Limb (tissue), 2 donors: ENCODE measurements around the gene AGBL4.

ENCODE experiments used
- DNase-seq, 2 donors: peaks; one replicate each; pipeline ENCODE4 v3.0.0-alpha.2; 2016; ENCODE audit errors: extremely low spot score in 2 of 2

The AGBL4 gene

DNA sequence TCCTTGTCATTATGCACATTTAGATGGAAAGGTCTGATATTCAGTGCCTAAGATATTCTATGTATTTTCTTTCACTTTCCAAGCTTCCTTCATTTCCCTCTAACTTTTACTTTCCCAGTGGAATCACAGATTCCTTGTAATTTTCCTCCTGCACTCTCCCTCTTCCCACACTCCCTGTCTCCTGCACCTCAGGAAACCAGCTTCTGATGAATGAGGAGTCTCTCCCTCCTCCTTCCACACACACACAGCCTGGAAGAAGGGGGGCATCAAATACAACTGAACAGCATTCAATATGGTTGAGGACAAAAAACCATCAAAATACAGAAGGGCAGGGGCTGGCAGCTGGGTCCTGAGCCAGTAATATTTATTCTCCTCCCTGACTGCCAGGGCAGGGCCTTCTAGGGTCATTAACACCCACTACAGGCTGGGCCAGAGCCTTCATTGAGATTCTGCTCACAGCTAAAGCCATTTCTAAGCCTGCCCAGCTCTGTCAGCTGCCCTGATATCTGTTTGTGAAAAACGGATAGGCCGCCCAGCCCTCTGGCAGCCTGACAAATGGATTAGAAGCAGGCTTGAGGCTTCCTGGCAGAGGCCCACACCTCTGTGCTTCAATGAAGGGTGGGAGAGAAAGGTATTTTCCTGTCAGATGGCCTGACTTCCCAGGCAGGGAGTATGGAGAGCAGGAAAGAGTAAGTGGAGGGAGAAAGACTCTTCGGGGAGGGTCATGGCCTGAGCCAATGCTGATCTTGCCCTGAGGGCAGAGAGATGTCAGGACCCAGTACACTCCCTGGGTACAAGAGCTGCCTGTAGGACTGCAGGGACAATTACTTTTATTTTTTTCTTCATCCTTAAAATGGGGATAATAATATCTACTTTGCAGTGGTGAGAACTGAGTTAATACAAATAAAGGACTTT lies 1412.9 kb downstream of the AGBL4 start:
- peak in 1 of 2 donors; percentile 62 for DNase-seq

DNA sequence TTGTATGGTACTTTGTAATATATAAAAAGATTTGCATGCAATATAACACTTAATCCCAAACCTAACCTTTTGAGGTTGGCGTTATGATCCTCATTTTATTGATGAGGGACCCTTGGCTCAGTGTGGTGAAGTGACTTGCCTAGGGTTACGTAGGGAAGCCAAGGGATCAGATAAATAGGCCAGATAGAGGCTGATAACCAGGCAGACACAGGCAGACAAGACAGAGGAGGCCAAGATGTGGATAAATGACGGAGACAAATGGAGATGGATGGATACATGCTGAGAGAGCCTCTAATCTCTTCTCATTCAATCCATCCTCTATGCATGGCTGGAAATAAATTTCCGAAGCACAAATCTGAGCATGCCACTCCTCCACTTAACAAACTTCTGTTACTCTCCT lies 1414.9 kb downstream of the AGBL4 start:
- DNase-seq: no peak

DNA sequence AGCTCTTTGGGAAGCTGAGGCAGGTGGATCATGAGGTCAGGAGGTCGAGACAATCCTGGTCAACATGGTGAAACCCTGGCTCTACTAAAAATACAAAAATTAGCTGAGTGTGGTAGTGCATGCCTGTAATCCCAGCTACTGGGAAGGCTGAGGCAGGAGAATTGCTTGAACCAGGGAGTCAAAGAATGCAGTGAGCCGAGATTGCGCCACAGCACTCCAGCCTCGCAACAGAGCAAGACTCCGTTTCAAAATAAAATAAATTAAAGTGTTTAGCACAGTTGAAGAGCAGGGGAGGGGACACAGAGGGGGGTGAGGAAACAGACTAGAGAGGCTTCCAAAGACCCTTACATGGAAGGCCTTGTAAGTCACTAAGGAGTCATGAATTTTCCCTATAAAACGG lies 1420.5 kb downstream of the AGBL4 start:
- DNase-seq: no peak

- DNase-seq: no peak
These were observed 1421.4 kb downstream of the AGBL4 start for GRCh38 chr1:48602349-48602748.

DNA sequence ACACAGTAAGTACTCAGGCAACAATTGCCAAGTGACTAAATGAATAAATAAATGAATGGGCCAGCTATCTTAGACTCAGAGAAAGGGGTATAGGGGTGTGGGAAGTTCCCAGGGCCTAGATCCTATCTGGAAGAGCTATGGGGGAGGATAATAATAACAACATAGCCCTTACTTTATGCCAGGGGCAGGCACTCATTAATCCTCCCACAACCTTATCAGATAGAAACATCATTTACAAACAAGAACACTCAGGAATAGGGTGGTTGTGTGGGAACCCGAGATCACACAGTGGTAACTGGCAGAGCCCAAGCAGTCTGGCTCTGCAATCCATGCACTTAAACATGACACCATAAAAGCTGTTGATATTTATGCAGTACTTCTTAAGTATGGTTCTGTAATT lies 1423.6 kb downstream of the AGBL4 start:
- no peak for DNase-seq

- no peak for DNase-seq
These were observed 1426.1 kb downstream of the AGBL4 start for GRCh38 chr1:48597663-48598062.

- no peak for DNase-seq
These were observed 1427.7 kb downstream of the AGBL4 start for GRCh38 chr1:48596046-48596445.

DNA sequence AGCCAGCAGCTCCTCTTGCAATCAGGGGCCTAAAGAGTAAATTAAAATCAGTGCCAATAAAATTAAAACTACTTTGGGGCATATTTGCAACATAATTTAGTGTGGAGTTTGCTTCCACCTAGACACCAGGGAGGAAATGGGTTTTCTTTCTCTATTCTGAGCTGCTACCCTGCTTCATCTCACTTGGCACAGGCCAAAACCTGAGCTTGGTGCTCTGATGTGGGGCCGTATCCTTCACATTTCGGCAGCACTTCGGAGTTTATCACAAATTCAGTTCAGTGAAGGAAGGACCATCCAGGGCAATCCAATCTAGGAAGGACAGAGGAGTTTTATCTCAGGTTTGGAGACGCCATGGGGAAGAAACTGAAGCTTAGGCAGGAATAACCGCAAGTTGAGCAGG lies 1428.1 kb downstream of the AGBL4 start:
- DNase-seq: no peak

- DNase-seq: no peak
These were observed 1431.4 kb downstream of the AGBL4 start for GRCh38 chr1:48592330-48592729.

- no peak for DNase-seq
These were observed 1432.6 kb downstream of the AGBL4 start for GRCh38 chr1:48591181-48591580.

DNA sequence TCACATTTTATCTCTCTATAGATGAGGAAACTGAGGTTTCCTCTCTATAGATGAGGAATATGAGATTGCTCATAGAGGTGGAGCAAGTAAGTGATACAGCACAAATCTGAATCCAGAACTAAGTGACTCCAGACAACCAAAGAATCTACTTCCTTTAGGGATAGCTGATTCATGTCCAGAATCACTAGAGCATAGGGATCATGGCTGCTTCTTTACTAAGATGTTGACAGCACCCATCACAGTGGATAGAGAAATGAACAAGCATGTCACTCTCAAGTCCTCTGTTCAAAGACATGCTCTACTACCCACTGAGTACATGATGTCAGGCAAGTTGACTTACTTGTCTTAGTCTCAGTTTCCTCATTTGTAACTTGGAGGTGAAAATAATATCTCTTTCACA lies 1435.7 kb downstream of the AGBL4 start:
- DNase-seq: no peak

GRCh38 chr1:48582408-48582807 lies 1441.3 kb downstream of the AGBL4 start:
- DNase-seq: no peak

DNA sequence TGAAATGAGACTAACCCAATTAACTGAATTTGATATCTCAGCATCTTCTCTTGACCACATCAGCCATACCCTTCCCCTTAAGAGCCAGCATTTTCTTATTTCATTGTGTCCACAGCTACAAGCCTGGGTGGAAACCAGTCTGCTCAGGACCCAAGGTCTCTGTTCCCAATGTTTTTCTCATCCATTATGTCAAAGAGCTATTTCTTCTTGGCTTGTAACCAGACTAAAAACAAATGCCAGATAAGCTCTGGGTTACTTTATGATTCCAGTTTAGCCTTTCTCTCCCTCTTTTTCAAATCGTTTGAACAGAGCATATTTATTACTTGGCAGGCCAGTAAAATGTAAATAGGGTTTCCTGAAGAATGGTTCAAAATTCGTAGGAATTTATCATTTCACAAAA lies 1442.5 kb downstream of the AGBL4 start:
- no peak for DNase-seq

- DNase-seq: no peak
These were observed 1447.2 kb downstream of the AGBL4 start for GRCh38 chr1:48576565-48576964.

- peak; percentile 44 to 81 for DNase-seq
These were observed 1451.0 kb downstream of the AGBL4 start for GRCh38 chr1:48572646-48573258.

- DNase-seq: no peak
These were observed 1451.6 kb downstream of the AGBL4 start for GRCh38 chr1:48572134-48572533.

DNA sequence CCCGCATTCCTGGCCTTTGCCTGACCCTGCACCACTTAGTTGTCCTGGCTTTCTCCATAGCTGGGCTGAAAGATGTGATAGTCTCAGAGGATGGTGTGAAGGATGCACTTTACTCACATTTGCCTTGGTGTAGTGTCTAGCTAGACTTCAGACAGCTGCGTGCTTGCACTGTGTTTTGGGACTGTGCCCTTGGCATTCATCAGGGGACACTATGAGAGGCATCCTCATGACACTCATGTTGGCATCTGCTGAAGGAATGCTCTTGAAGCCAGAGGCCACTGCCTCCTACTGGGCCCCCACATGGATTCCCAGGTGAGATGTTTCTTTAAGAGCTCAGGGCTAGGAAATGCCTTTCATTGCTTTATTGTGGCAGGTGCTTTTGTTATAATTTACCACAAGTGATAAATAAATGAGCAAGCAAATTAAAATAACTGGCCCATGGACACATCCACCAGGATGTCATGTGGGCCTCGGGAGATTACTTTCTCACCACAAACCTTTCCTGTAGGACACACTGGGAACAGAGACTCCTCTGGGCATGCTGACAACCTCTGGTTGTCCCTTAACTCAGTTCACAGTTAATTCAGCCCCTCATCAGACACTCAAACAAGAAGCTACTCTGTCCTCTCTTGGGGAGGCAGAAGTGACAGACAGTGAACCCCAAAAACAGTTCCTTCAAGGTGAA lies 1452.3 kb downstream of the AGBL4 start:
- no peak for DNase-seq

GRCh38 chr1:48570568-48570967 lies 1453.2 kb downstream of the AGBL4 start:
- no peak for DNase-seq

GRCh38 chr1:48568501-48568900 lies 1455.3 kb downstream of the AGBL4 start:
- no peak for DNase-seq

DNA sequence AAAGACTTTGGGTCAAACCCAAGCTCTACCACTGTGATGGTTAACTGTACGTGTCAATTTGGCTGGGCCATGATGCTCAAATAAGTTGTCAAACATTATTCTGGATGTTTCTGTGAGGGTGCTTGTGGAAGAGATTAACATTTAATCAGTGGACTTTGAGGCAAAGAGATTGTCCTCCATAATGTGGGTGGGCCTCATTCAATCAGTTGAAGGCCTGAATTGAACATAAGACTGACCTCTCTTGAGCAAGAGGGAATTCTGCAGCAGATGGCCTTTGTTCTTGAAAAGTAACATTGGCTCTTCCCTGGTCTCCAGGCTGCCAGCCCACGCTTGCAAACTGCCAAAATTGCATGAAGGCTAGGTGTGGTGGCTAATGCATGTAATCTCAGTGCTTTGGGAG lies 1457.3 kb downstream of the AGBL4 start:
- no peak for DNase-seq

- DNase-seq: no peak
These were observed 1460.7 kb downstream of the AGBL4 start for GRCh38 chr1:48563021-48563420.

GRCh38 chr1:48561444-48561843 lies 1462.3 kb downstream of the AGBL4 start:
- no peak for DNase-seq
